Stimulated activated CD4-positive, alpha-beta T cell treated with anti-CD3 and anti-CD28 coated beads, Interleukin-12 subunit alpha, Interleukin-12 subunit beta, amount 100 ng/mL, for 4 hours (primary cell): ENCODE results near the gene GPR6.

ENCODE experiments used
- DNase-seq: peaks from one replicate; pipeline ENCODE4 v3.0.0-alpha.2; 2020

The GPR6 gene

GRCh38 chr6:110002676-110003075 is 24.6 kb downstream of the GPR6 start:
- no peak for DNase-seq

GRCh38 chr6:110013386-110013785 is 35.3 kb downstream of the GPR6 start:
- no peak for DNase-seq

- no peak for DNase-seq
These were observed 37.1 kb downstream of the GPR6 start for GRCh38 chr6:110015206-110015605.

- DNase-seq: no peak
These were observed 39.2 kb downstream of the GPR6 start for GRCh38 chr6:110017306-110017705.

GRCh38 chr6:110017946-110018345 is 39.8 kb downstream of the GPR6 start:
- DNase-seq: no peak

GRCh38 chr6:110018486-110018885 is 40.4 kb downstream of the GPR6 start:
- no peak for DNase-seq

- DNase-seq: no peak
These were observed 42.8 kb downstream of the GPR6 start for GRCh38 chr6:110020888-110021287.

- no peak for DNase-seq
These were observed 51.0 kb downstream of the GPR6 start for GRCh38 chr6:110029144-110029543.
